B cell (primary cell): ENCODE results near the gene GPC3. TPM values are rescaled to one million over a fixed set of nuclear protein-coding genes. Genes with fewer than 3 reads are reported as not detected.
A peak's percentile ranks its signal among the peaks of the same experiment; 100 is the strongest.
"Not testable (repeated sequence)": the region's sequence is repeated elsewhere in the genome, so short reads cannot be mapped to it uniquely, and the experiment has no call there.

Experiments used
- ATAC-seq: fragments of 200-7000 bp; cut with Tn5 transposase; one replicate; pipeline ENCODE4 v1.10.0; 2021; ENCODE audit warnings: low read depth, mild to moderate bottlenecking, moderate number of reproducible peaks, moderate library complexity
- CTCF ChIA-PET: fragments of 350-600 bp; sonication (Branson Sonifier 250); formaldehyde crosslinking; loops from one replicate; lab custom pipeline; 2021; ENCODE audit warnings: antibody characterized with exemption, inconsistent platforms; lab: Charles Lee
- POLR2A ChIA-PET: fragments of 350-600 bp; sonication (Branson Sonifier 250); formaldehyde crosslinking; loops from one replicate; lab custom pipeline; 2021; ENCODE audit warnings: antibody characterized with exemption; lab: Charles Lee
- DNase-seq: peaks from one replicate; pipeline ENCODE4 v3.0.0; 2013
- H2AFZ ChIP-seq: 2 replicates; pipeline ENCODE4 v1.6.1; 2012; ENCODE audit warnings: mild to moderate bottlenecking, low read depth, low read length; ENCODE audit not compliant: insufficient read depth, poor library complexity, severe bottlenecking
- H3K27ac ChIP-seq, 2 donors: 1 replicate in 1 of 2; 2 replicates in 1 of 2; pipeline ENCODE4 v1.5.1; 2012 to 2013; ENCODE audit warnings: low read length in 2 of 2, mild to moderate bottlenecking in 2 of 2, moderate library complexity in 1 of 2
- H3K27me3 ChIP-seq, 4 experiments: fragments of 200-600 bp in 1 of 4; sonication (generic) in 1 of 4; replicated peaks in 1 of 4; 1 replicate in 2 of 4; 2 replicates in 2 of 4; pipeline versions ENCODE4 v1.6.1 to v1.7.0; 2013 to 2016; ENCODE audit warnings: low read length in 3 of 4, mild to moderate bottlenecking in 2 of 4, mixed read lengths in 1 of 4, moderate library complexity in 1 of 4; ENCODE audit not compliant: insufficient read depth in 4 of 4, control insufficient read depth in 3 of 4; ENCODE audit errors: control extremely low read depth in 1 of 4
- H3K36me3 ChIP-seq, 2 experiments: replicated peaks in 1 of 2; 1 replicate in 1 of 2; 2 replicates in 1 of 2; pipeline versions ENCODE4 v1.6.1 to v1.7.1; 2013; ENCODE audit warnings: low read length in 1 of 2; ENCODE audit not compliant: insufficient read depth in 2 of 2, control insufficient read depth in 1 of 2; ENCODE audit errors: control extremely low read depth in 1 of 2, extremely low read depth in 1 of 2
- H3K4me1 ChIP-seq, 2 donors: fragments of 200-600 bp in 1 of 2; sonication (generic) in 1 of 2; 1 replicate in 1 of 2; 2 replicates in 1 of 2; pipeline versions ENCODE4 v1.5.1 to v1.6.1; 2013 to 2017; ENCODE audit warnings: low read length in 2 of 2; ENCODE audit not compliant: control insufficient read depth in 2 of 2, insufficient read depth in 2 of 2
- H3K4me2 ChIP-seq: replicated peaks from 2 replicates; pipeline ENCODE3; 2012; ENCODE audit warnings: mild to moderate bottlenecking, low read depth, low read length; ENCODE audit not compliant: poor library complexity, severe bottlenecking
- H3K4me3 ChIP-seq, 5 experiments: fragments of 200-600 bp in 1 of 5; sonication (generic) in 1 of 5; 1 replicate in 3 of 5; 2 replicates in 2 of 5; pipeline versions ENCODE4 v1.5.1 to v1.7.0; 2011 to 2016; ENCODE audit warnings: low read length in 4 of 5, mild to moderate bottlenecking in 4 of 5, low read depth in 2 of 5, control low read depth in 1 of 5, moderate library complexity in 1 of 5; ENCODE audit not compliant: insufficient read depth in 1 of 5; ENCODE audit errors: control extremely low read depth in 1 of 5, extremely low read depth in 1 of 5
- H3K79me2 ChIP-seq: fragments of 200-600 bp; sonication (generic); one replicate; pipeline ENCODE4 v1.6.0; 2016; ENCODE audit warnings: low read length; ENCODE audit not compliant: control insufficient read depth, insufficient read depth
- H3K9ac ChIP-seq: fragments of 200-600 bp; sonication (generic); 2 replicates; pipeline ENCODE4 v1.6.1; 2017; ENCODE audit warnings: mild to moderate bottlenecking, low read length, moderate library complexity
- H3K9me3 ChIP-seq, 3 donors: one replicate each; pipeline versions ENCODE4 v1.6.1 to v1.7.1; 2013; ENCODE audit warnings: low read length in 2 of 3; ENCODE audit not compliant: control insufficient read depth in 2 of 3, insufficient read depth in 1 of 3; ENCODE audit errors: control extremely low read depth in 1 of 3
- H4K20me1 ChIP-seq: 2 replicates; pipeline ENCODE4 v1.6.0; 2012; ENCODE audit warnings: mild to moderate bottlenecking, low read length; ENCODE audit not compliant: insufficient read depth, control insufficient read depth, poor library complexity, severe bottlenecking
- H3K27ac Mint-ChIP-seq: one replicate; pipeline ENCODE4 v1.8.0; 2021; ENCODE audit warnings: mixed read lengths
- H3K27me3 Mint-ChIP-seq: one replicate; pipeline ENCODE4 v1.8.0; 2021; ENCODE audit warnings: mixed read lengths
- H3K4me1 Mint-ChIP-seq: one replicate; pipeline ENCODE4 v1.8.0; 2021; ENCODE audit warnings: mixed read lengths
- H3K4me3 Mint-ChIP-seq: one replicate; pipeline ENCODE4 v1.8.0; 2021; ENCODE audit warnings: mixed read lengths
- H3K9me3 Mint-ChIP-seq: one replicate; pipeline ENCODE4 v1.8.0; 2022; ENCODE audit warnings: mixed read lengths; ENCODE audit not compliant: insufficient read depth
- CTCF ChIP-seq: fragments of 200-600 bp; IDR thresholded peaks from one replicate; pipeline ENCODE4 v1.8.0; 2022; ENCODE audit warnings: antibody characterized with exemption, mild to moderate bottlenecking
- EZH2 ChIP-seq: IDR thresholded peaks from 2 replicates; pipeline ENCODE4 v1.6.1; 2012; ENCODE audit warnings: borderline replicate concordance, low read depth, mild to moderate bottlenecking, moderate library complexity, low read length; ENCODE audit not compliant: insufficient read depth, poor library complexity, severe bottlenecking
- WGBS: methylation state at CpG from one replicate; pipeline ENCODE4 v1.1.5; 2013; ENCODE audit warnings: missing lambda C conversion rate; ENCODE audit not compliant: insufficient coverage; 5-methylcytosine and 5-hydroxymethylcytosine counted together
- intact Hi-C: fragments of 100-400 bp; cut with micrococcal nuclease; formaldehyde crosslinking; loops from one replicate; pipeline ENCODE4 v1.10.0; 2022
- polyA plus RNA-seq: library from polyadenylated mRNA; depleted of rRNA; stranded (reverse); fragments of >200 nt; gene quantifications from 2 replicates; pipeline ENCODE4 v1.2.3, GENCODE V29; 2012
- total RNA-seq, 2 donors: library from RNA; stranded (reverse); fragments of 120-200 nt in 1 of 2; gene quantifications; 1 replicate in 1 of 2; 2 replicates in 1 of 2; pipeline versions ENCODE4 v1.2.3 to v1.2.4, GENCODE V29; 2013 to 2022

The GPC3 gene
- total and polyA plus RNA-seq, 2 donors (not counting 1 experiment from before 2014, with no cell fraction given) = not detected

GRCh38 chrX:133723930-133724329 lies 261.5 kb downstream of the GPC3 start:
- no peak for ATAC-seq
- no peaks in the 10 kb centered on the region for H3K79me2 ChIP-seq
- Mint-ChIP-seq H3K4me3 (no peak overlapping the region), H3K4me1 (no peaks in the 10 kb centered on the region), H3K27me3 (no peaks in the 10 kb centered on the region), H3K27ac (no peak overlapping the region), H3K9me3 (no peaks in the 10 kb centered on the region)
- H4K20me1 ChIP-seq = no peaks in the 10 kb centered on the region
- no peak overlapping the region for H2AFZ ChIP-seq
- POLR2A ChIA-PET = no interaction called here
- TF ChIP-seq EZH2 = no peak
- no peak for TF ChIP-seq CTCF
- no peak for DNase-seq
- CTCF ChIA-PET = no interaction called here
- H3K9ac ChIP-seq = no peak overlapping the region
- H3K9me3 ChIP-seq = no peaks in the 10 kb centered on the region
- no peaks in the 10 kb centered on the region for H3K36me3 ChIP-seq
- H3K27me3 ChIP-seq = no peaks in the 10 kb centered on the region
- WGBS = no CpG with 5 or more reads among the region's 4 CpGs
- no peaks in the 10 kb centered on the region for H3K4me1 ChIP-seq
- intact Hi-C loops = no loop called here
- no peak overlapping the region for H3K4me3 ChIP-seq
- H3K27ac ChIP-seq = no peak overlapping the region
- no peak overlapping the region for H3K4me2 ChIP-seq

GRCh38 chrX:133722756-133723155 lies 262.6 kb downstream of the GPC3 start:
- H3K4me1 Mint-ChIP-seq = no peaks in the 10 kb centered on the region
- intact Hi-C loops = no loop called here
- DNase-seq (no peak), ATAC-seq (no peak)
- TF ChIP-seq CTCF (no peak), EZH2 (no peak)
- H4K20me1 ChIP-seq = no peaks in the 10 kb centered on the region
- H3K27me3 ChIP-seq = no peaks in the 10 kb centered on the region
- no peak overlapping the region for H3K9ac ChIP-seq
- ChIA-PET CTCF (no interaction called here), POLR2A (no interaction called here)
- H3K4me3 ChIP-seq = no peak overlapping the region
- H3K27me3 Mint-ChIP-seq = no peaks in the 10 kb centered on the region
- H3K79me2 ChIP-seq = no peaks in the 10 kb centered on the region
- 46% methylated on average over 2 of the region's 4 CpGs for WGBS
- no peaks in the 10 kb centered on the region for H3K9me3 Mint-ChIP-seq
- H3K27ac ChIP-seq = no peak overlapping the region
- H3K4me1 ChIP-seq = no peaks in the 10 kb centered on the region
- H3K4me2 ChIP-seq = no peak overlapping the region
- no peak overlapping the region for H3K27ac Mint-ChIP-seq
- H3K9me3 ChIP-seq = no peaks in the 10 kb centered on the region
- H3K36me3 ChIP-seq = no peaks in the 10 kb centered on the region
- no peak overlapping the region for H3K4me3 Mint-ChIP-seq
- peak overlapping the region; percentile 38 for H2AFZ ChIP-seq

- H3K9me3 Mint-ChIP-seq, H3K36me3 ChIP-seq, H3K27ac ChIP-seq, H3K27me3 Mint-ChIP-seq, H3K4me3 Mint-ChIP-seq, H3K4me1 ChIP-seq, intact Hi-C loops, CTCF ChIA-PET, H3K4me3 ChIP-seq, POLR2A ChIA-PET, ATAC-seq, H3K27ac Mint-ChIP-seq, H3K4me1 Mint-ChIP-seq, H3K27me3 ChIP-seq, H3K4me2 ChIP-seq, H3K9me3 ChIP-seq, H3K9ac ChIP-seq, DNase-seq, H2AFZ ChIP-seq, H4K20me1 ChIP-seq, H3K79me2 ChIP-seq: not testable (repeated sequence)
- no CpG with 5 or more reads among the region's 3 CpGs for WGBS
Measured at GRCh38 chrX:133720269-133720668, 265.1 kb downstream of the GPC3 start.
